Right lobe of liver (tissue), 6 donors: ENCODE results near the gene GFRA1. TPM values are rescaled to one million over a fixed set of nuclear protein-coding genes. Genes with fewer than 3 reads are reported as not detected.

Experiments
- ATAC-seq, 4 donors: fragments of 200-7000 bp; cut with Tn5 transposase; one replicate each; pipeline ENCODE4 v1.9.1; 2020; ENCODE audit warnings: mild to moderate bottlenecking in 4 of 4, moderate library complexity in 4 of 4
- DNase-seq, 3 donors: peaks; one replicate each; pipeline ENCODE4 v3.0.0-alpha.2; 2020
- H3K27ac ChIP-seq, 3 donors: fragments of 200-600 bp; one replicate each; pipeline ENCODE4 v1.8.0; 2022
- H3K27me3 ChIP-seq, 2 donors: fragments of 200-600 bp; one replicate each; pipeline ENCODE4 v1.8.0; 2022
- H3K36me3 ChIP-seq, 4 donors: fragments of 200-600 bp; sonication (generic) in 1 of 4; one replicate each; pipeline versions ENCODE4 v1.5.1 to v1.8.0; 2017 to 2022; ENCODE audit warnings: control low read depth in 1 of 4
- H3K4me1 ChIP-seq, 4 donors: fragments of 200-600 bp; sonication (generic) in 1 of 4; one replicate each; pipeline versions ENCODE4 v1.5.1 to v1.8.0; 2017 to 2022; ENCODE audit warnings: control low read depth in 1 of 4
- H3K4me3 ChIP-seq, 3 donors: fragments of 200-600 bp; one replicate each; pipeline ENCODE4 v1.8.0; 2022
- H3K9me3 ChIP-seq, 4 donors: fragments of 200-600 bp; sonication (generic) in 1 of 4; one replicate each; pipeline versions ENCODE4 v1.5.1 to v1.8.0; 2017 to 2022; ENCODE audit warnings: control low read depth in 1 of 4
- CTCF ChIP-seq, 4 donors: fragments of 200-600 bp in 3 of 4; fragments of 450-650 bp in 1 of 4; IDR thresholded peaks; one replicate each; pipeline versions ENCODE4 v1.5.1 to v1.8.0; 2016 to 2022; ENCODE audit warnings: antibody characterized with exemption in 4 of 4, mild to moderate bottlenecking in 2 of 4
- POLR2A ChIP-seq: fragments of 450-650 bp; IDR thresholded peaks from one replicate; pipeline ENCODE4 v1.6.1; 2017; ENCODE audit warnings: antibody characterized with exemption, mild to moderate bottlenecking
- WGBS: methylation state at CpG from one replicate; pipeline ENCODE4 v1.1.6; 2018; ENCODE audit warnings: low coverage, low lambda C conversion rate; ENCODE audit not compliant: insufficient coverage; ENCODE audit errors: missing lambda C conversion rate; 5-methylcytosine and 5-hydroxymethylcytosine counted together
- intact Hi-C, 2 donors: fragments of 100-400 bp; cut with DNase I; formaldehyde crosslinking; loops; one replicate each; pipeline versions ENCODE4 v1.11.2 to v1.14.1; 2022
- total RNA-seq, 6 experiments: library from RNA; depleted of rRNA in 2 of 6; stranded (reverse); fragments of >200 nt in 2 of 6; fragmentation: NEBNext Ultra II Directional in 3 of 6; extraction: Animal tissue kit (Norgen Biotek cat#: 25700) in 3 of 6; gene quantifications; one replicate each; pipeline versions ENCODE4 v1.1.0 to v1.2.4, GENCODE V29; 2016 to 2023
- donor health status: DM: no; HTN: yes; CAD: no.
- donor health status: DM: no; HTN: no; CAD: no.
- donor health status: DM: no; HTN: no; CAD: no.
- donor health status: DM: no; HTN: yes; CAD: no.
- donor health status: DM: no; HTN: yes; CAD: no.

The GFRA1 gene
- total RNA-seq, 6 experiments from 2014 or later = 17.9 to 67.8 (median 42.8) TPM

- TF ChIP-seq CTCF (IDR thresholded peaks at IDR 0.05) (no peak), POLR2A (no peak)
- intact Hi-C loops = no loop called here
- Histone ChIP-seq H3K27me3 (no peaks in the 10 kb centered on the region), H3K27ac (no peak overlapping the region), H3K9me3 (no peaks in the 10 kb centered on the region), H3K4me3 (no peak overlapping the region), H3K4me1 (no peaks in the 10 kb centered on the region), H3K36me3 (no peaks in the 10 kb centered on the region)
- no peak for ATAC-seq
- no peak for DNase-seq
- WGBS = 44% methylated on average over 8 of the region's 8 CpGs
Observed at GRCh38 chr10:116014871-116015582, 258.0 kb downstream of the GFRA1 start.

- TF ChIP-seq CTCF (IDR thresholded peaks at IDR 0.05) (no peak), POLR2A (no peak)
- 86% methylated on average over 2 of the region's 2 CpGs for WGBS
- ATAC-seq = no peak
Observed at GRCh38 chr10:116014326-116014725, 258.7 kb downstream of the GFRA1 start.

GRCh38 chr10:116011929-116012328 is 261.1 kb downstream of the GFRA1 start:
- Histone ChIP-seq H3K27me3 (no peaks in the 10 kb centered on the region), H3K4me1 (no peaks in the 10 kb centered on the region), H3K27ac (no peak overlapping the region), H3K36me3 (no peaks in the 10 kb centered on the region), H3K9me3 (no peaks in the 10 kb centered on the region), H3K4me3 (no peak overlapping the region)
- intact Hi-C loops = no loop called here
- DNase-seq (no peak), ATAC-seq (no peak)
- TF ChIP-seq POLR2A (no peak), CTCF (IDR thresholded peaks at IDR 0.05) (no peak)

More at GRCh38 chr10:116014326-116014725, 258.7 kb downstream of the GFRA1 start:
- no peak overlapping the region for H3K27ac ChIP-seq
- no peaks in the 10 kb centered on the region for H3K27me3 ChIP-seq
- intact Hi-C loops = no loop called here
- DNase-seq = no peak
- H3K4me3 ChIP-seq = no peak overlapping the region
- H3K4me1 ChIP-seq = no peaks in the 10 kb centered on the region
- no peaks in the 10 kb centered on the region for H3K36me3 ChIP-seq
- no peaks in the 10 kb centered on the region for H3K9me3 ChIP-seq

- DNase-seq (no peak), ATAC-seq (no peak)
- Histone ChIP-seq H3K27me3 (no peaks in the 10 kb centered on the region), H3K4me1 (peaks cover 0 to 28% (median 6%) of the 10 kb centered on the region in 4 donors), H3K27ac (no peak overlapping the region), H3K9me3 (no peaks in the 10 kb centered on the region), H3K36me3 (no peaks in the 10 kb centered on the region), H3K4me3 (no peak overlapping the region)
- TF ChIP-seq POLR2A (no peak), CTCF (IDR thresholded peaks at IDR 0.05) (no peak)
- intact Hi-C loops = no loop called here
- WGBS = 77% methylated on average over 8 of the region's 9 CpGs
Observed at GRCh38 chr10:116007256-116007891, 265.6 kb downstream of the GFRA1 start.

Other genes with a start within 250 kb of the GFRA1 start
- not detected for gene CCDC172, start 51.2 kb upstream of the GFRA1 start, total RNA-seq
- not detected for gene PNLIPRP3, start 154.6 kb upstream of the GFRA1 start, total RNA-seq